ENCODE measurements around the gene HELZ. TPM values are rescaled to one million over a fixed set of nuclear protein-coding genes. Genes with fewer than 3 reads are reported as not detected.

Gene HELZ
- total RNA-seq, 1 donor from 2014 or later: 51.1 TPM

GRCh38 chr17:67111808-67112207, 133.2 kb downstream of the HELZ start:
- Histone ChIP-seq H3K36me3 (ENCODE audit: control insufficient read depth, insufficient read depth, low read length) (peaks cover 18% of the 10 kb centered on the region), H3K4me3 (ENCODE audit: low read depth, low read length) (no peak overlapping the region), H3K27me3 (ENCODE audit: control insufficient read depth, insufficient read depth, low read length) (no peaks in the 10 kb centered on the region)
- TF ChIP-seq, protein P1, sequence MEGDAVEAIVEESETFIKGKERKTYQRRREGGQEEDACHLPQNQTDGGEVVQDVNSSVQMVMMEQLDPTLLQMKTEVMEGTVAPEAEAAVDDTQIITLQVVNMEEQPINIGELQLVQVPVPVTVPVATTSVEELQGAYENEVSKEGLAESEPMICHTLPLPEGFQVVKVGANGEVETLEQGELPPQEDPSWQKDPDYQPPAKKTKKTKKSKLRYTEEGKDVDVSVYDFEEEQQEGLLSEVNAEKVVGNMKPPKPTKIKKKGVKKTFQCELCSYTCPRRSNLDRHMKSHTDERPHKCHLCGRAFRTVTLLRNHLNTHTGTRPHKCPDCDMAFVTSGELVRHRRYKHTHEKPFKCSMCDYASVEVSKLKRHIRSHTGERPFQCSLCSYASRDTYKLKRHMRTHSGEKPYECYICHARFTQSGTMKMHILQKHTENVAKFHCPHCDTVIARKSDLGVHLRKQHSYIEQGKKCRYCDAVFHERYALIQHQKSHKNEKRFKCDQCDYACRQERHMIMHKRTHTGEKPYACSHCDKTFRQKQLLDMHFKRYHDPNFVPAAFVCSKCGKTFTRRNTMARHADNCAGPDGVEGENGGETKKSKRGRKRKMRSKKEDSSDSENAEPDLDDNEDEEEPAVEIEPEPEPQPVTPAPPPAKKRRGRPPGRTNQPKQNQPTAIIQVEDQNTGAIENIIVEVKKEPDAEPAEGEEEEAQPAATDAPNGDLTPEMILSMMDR (IDR thresholded peaks at IDR 0.05; ENCODE audit: insufficient read depth, low read length, severe bottlenecking): no peak
- FAIRE-seq (no peak), DNase-seq (ENCODE audit: low read depth) (no peak)

DNA sequence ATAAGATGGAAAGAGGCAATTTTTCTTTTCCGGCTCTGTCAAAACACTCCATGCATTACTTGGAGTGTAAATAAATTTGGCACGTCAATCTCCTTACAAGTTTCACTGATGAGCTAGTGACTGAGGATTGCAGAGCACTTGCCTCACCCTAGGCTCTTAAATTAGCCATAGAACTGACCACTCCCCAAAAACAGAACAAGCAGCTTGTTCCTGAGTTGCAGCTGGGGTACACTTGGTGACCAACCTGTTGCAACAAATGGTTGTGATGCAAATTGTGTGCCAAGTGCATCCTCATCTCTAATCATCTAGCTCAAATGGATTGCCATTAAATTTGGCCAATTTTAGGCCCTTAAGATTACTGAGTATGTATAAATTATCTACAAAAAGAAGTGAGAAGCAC, 133.7 kb downstream of the HELZ start:
- FAIRE-seq (no peak), DNase-seq (ENCODE audit: low read depth) (no peak)
- no peaks in the 10 kb centered on the region for H3K27me3 ChIP-seq (ENCODE audit: control insufficient read depth, insufficient read depth, low read length)
- H3K4me3 ChIP-seq (ENCODE audit: low read depth, low read length): no peak overlapping the region
- TF ChIP-seq, protein P1 (IDR thresholded peaks at IDR 0.05; ENCODE audit: insufficient read depth, low read length, severe bottlenecking): no peak
- H3K36me3 ChIP-seq (ENCODE audit: control insufficient read depth, insufficient read depth, low read length): peaks cover 18% of the 10 kb centered on the region

GRCh38 chr17:67110619-67111018, 134.4 kb downstream of the HELZ start:
- Histone ChIP-seq H3K27me3 (ENCODE audit: control insufficient read depth, insufficient read depth, low read length) (no peaks in the 10 kb centered on the region), H3K4me3 (ENCODE audit: low read depth, low read length) (no peak overlapping the region), H3K36me3 (ENCODE audit: control insufficient read depth, insufficient read depth, low read length) (peaks cover 18% of the 10 kb centered on the region)
- FAIRE-seq (no peak), DNase-seq (ENCODE audit: low read depth) (no peak)
- TF ChIP-seq, protein P1 (IDR thresholded peaks at IDR 0.05; ENCODE audit: insufficient read depth, low read length, severe bottlenecking): no peak

GRCh38 chr17:67109111-67109510, 135.9 kb downstream of the HELZ start:
- Histone ChIP-seq H3K27me3 (ENCODE audit: control insufficient read depth, insufficient read depth, low read length) (no peaks in the 10 kb centered on the region), H3K4me3 (ENCODE audit: low read depth, low read length) (no peak overlapping the region), H3K36me3 (ENCODE audit: control insufficient read depth, insufficient read depth, low read length) (peaks cover 16% of the 10 kb centered on the region)
- FAIRE-seq: no peak
- DNase-seq (ENCODE audit: low read depth): no peak
- TF ChIP-seq, protein P1 (IDR thresholded peaks at IDR 0.05; ENCODE audit: insufficient read depth, low read length, severe bottlenecking): no peak

- TF ChIP-seq, protein P1 (IDR thresholded peaks at IDR 0.05; ENCODE audit: insufficient read depth, low read length, severe bottlenecking): no peak
- H3K4me3 ChIP-seq (ENCODE audit: low read depth, low read length): no peak overlapping the region
- H3K27me3 ChIP-seq (ENCODE audit: control insufficient read depth, insufficient read depth, low read length): no peaks in the 10 kb centered on the region
- H3K36me3 ChIP-seq (ENCODE audit: control insufficient read depth, insufficient read depth, low read length): peaks cover 13% of the 10 kb centered on the region
- FAIRE-seq (no peak), DNase-seq (ENCODE audit: low read depth) (no peak)
Observed at GRCh38 chr17:67107811-67108775, 136.9 kb downstream of the HELZ start.

Measured in bronchial epithelial cell (primary cell).